HepG2 (cell line): Measurements from ENCODE around the gene MSMO1. TPM values are rescaled to one million over a fixed set of nuclear protein-coding genes. Genes with fewer than 3 reads are reported as not detected.
A peak's percentile ranks its signal among the peaks of the same experiment; 100 is the strongest.

ENCODE experiments used
- ATAC-seq: fragments of 200-7000 bp; cut with Tn5 transposase; 3 replicates; pipeline ENCODE4 v1.9.1; 2020; ENCODE audit warnings: mild to moderate bottlenecking, moderate library complexity
- BruUV-seq: library from RNA; stranded (reverse); fragments of 400-500 nt; replicated peaks from 2 replicates; lab custom pipeline; 2021; lab: Mats Ljungman, UMichigan
- CTCF ChIA-PET: fragments of 300-600 bp; formaldehyde crosslinking; extraction: SDS; loops from one replicate; lab custom pipeline; 2021; ENCODE audit warnings: low total read pairs, inconsistent platforms, low intra/inter-chr PET ratio; lab: Yijun Ruan, JAX
- POLR2A ChIA-PET: fragments of 350-600 bp; sonication (Branson Sonifier 250); formaldehyde crosslinking; loops from one replicate; lab custom pipeline; 2020; ENCODE audit warnings: antibody characterized with exemption, inconsistent platforms; lab: Yijun Ruan, JAX
- DNase-seq: peaks from one replicate; pipeline ENCODE4 v3.0.0-alpha.2; 2015; ENCODE audit warnings: low spot score
- FAIRE-seq: peaks from 3 replicates; lab custom pipeline; 2011; peaks lifted over from hg19 to GRCh38; lab: Jason Lieb, UNC
- H2AFZ ChIP-seq: one replicate; pipeline ENCODE4 v1.6.1; 2011; ENCODE audit warnings: low read length, inconsistent platforms
- H3K27ac ChIP-seq: fragments of 300-600 bp; 3 replicates; pipeline ENCODE4 v1.8.0; 2011; ENCODE audit warnings: mixed run types, mild to moderate bottlenecking, mixed read lengths, low read length, inconsistent platforms; ENCODE audit not compliant: insufficient read depth; ENCODE audit errors: extremely low read length
- H3K27me3 ChIP-seq, 2 experiments: fragments of 200-600 bp in 1 of 2; 2 replicates in 1 of 2; 3 replicates in 1 of 2; pipeline versions ENCODE4 v1.6.0 to v1.8.0; 2011; ENCODE audit warnings: low read length in 2 of 2, mild to moderate bottlenecking in 2 of 2, moderate library complexity in 2 of 2, inconsistent platforms in 1 of 2; ENCODE audit not compliant: insufficient read depth in 2 of 2, control insufficient read depth in 1 of 2
- H3K36me3 ChIP-seq, 2 experiments: fragments of 200-600 bp in 1 of 2; replicated peaks in 1 of 2; 2 replicates in 1 of 2; 3 replicates in 1 of 2; pipeline versions ENCODE4 v1.5.1 to v1.8.0; 2011; ENCODE audit warnings: low read length in 2 of 2, inconsistent platforms in 1 of 2; ENCODE audit not compliant: insufficient read depth in 2 of 2, control insufficient read depth in 1 of 2
- H3K4me1 ChIP-seq: 2 replicates; pipeline ENCODE4 v1.5.1; 2012; ENCODE audit warnings: low read length, inconsistent platforms; ENCODE audit not compliant: insufficient read depth
- H3K4me2 ChIP-seq: 2 replicates; pipeline ENCODE4 v1.6.0; 2011; ENCODE audit warnings: low read depth, low read length, inconsistent platforms
- H3K4me3 ChIP-seq, 3 experiments: fragments of 200-600 bp in 1 of 3; sonication (generic), shearing (Covaris generic) in 1 of 3; replicated peaks in 1 of 3; 2 replicates each; pipeline ENCODE4 v1.5.1; 2011 to 2016; ENCODE audit warnings: low read length in 3 of 3, inconsistent platforms in 2 of 3, low read depth in 2 of 3, mild to moderate bottlenecking in 2 of 3, control low read depth in 1 of 3, mixed read lengths in 1 of 3; ENCODE audit not compliant: insufficient read depth in 1 of 3
- H3K79me2 ChIP-seq: one replicate; pipeline ENCODE4 v1.6.1; 2011; ENCODE audit warnings: low read length, inconsistent platforms; ENCODE audit not compliant: insufficient read depth
- H3K9ac ChIP-seq: 2 replicates; pipeline ENCODE4 v1.6.0; 2011; ENCODE audit warnings: mild to moderate bottlenecking, low read depth, low read length, inconsistent platforms; ENCODE audit not compliant: insufficient read depth
- H3K9me3 ChIP-seq: 2 replicates; pipeline ENCODE4 v1.5.1; 2012; ENCODE audit warnings: mild to moderate bottlenecking, low read length
- H4K20me1 ChIP-seq: 2 replicates; pipeline ENCODE4 v1.6.0; 2011; ENCODE audit warnings: inconsistent platforms, mild to moderate bottlenecking, low read length, moderate library complexity; ENCODE audit not compliant: insufficient read depth
- CEBPB ChIP-seq: IDR thresholded peaks from 2 replicates; pipeline ENCODE4 v1.6.1; 2011; ENCODE audit warnings: low read depth, low read length, improper control_type of control experiment, borderline replicate concordance
- EP300 ChIP-seq, 3 experiments: sonication (generic) in 1 of 3; formaldehyde crosslinking in 1 of 3; IDR thresholded peaks; 2 replicates each; pipeline versions ENCODE4 v1.5.1 to v1.6.1; 2011 to 2020; ENCODE audit warnings: low read depth in 2 of 3, low read length in 2 of 3, borderline replicate concordance in 1 of 3, improper control_type of control experiment in 1 of 3, mild to moderate bottlenecking in 1 of 3, missing genetic modification reagents in 1 of 3, moderate library complexity in 1 of 3
- FOSL2 ChIP-seq: sonication (generic); formaldehyde crosslinking; IDR thresholded peaks from 2 replicates; pipeline ENCODE4 v1.4.0; 2020; ENCODE audit warnings: missing genetic modification reagents
- GABPA ChIP-seq, 2 experiments: IDR thresholded peaks; 2 replicates each; pipeline ENCODE4 v1.6.1; 2011 to 2016; ENCODE audit warnings: low read depth in 2 of 2, low read length in 1 of 2, missing biosample characterization in 1 of 2, missing genetic modification characterization in 1 of 2
- HOXA3 ChIP-seq: sonication (generic); formaldehyde crosslinking; IDR thresholded peaks from 2 replicates; pipeline ENCODE4 v1.5.0; 2020; ENCODE audit warnings: missing genetic modification reagents
- KAT8 ChIP-seq: IDR thresholded peaks from 2 replicates; pipeline ENCODE4 v1.6.1; 2016; ENCODE audit warnings: missing genetic modification reagents, missing compliant biosample characterization
- MAFF ChIP-seq: IDR thresholded peaks from 2 replicates; pipeline ENCODE4 v1.6.1; 2011; ENCODE audit warnings: low read depth, low read length, improper control_type of control experiment
- MIXL1 ChIP-seq: IDR thresholded peaks from 2 replicates; pipeline ENCODE4 v1.6.1; 2016
- NCOA2 ChIP-seq: sonication (generic); formaldehyde crosslinking; IDR thresholded peaks from 2 replicates; pipeline ENCODE4 v1.8.0; 2022; ENCODE audit warnings: inconsistent platforms
- NR2F1 ChIP-seq, 2 experiments: fragments of 450-650 bp in 1 of 2; formaldehyde crosslinking in 1 of 2; IDR thresholded peaks; 2 replicates each; pipeline versions ENCODE4 v1.5.0 to v1.6.1; 2016 to 2020; ENCODE audit warnings: mild to moderate bottlenecking in 1 of 2, missing compliant biosample characterization in 1 of 2, missing genetic modification reagents in 1 of 2, moderate library complexity in 1 of 2
- PITX1 ChIP-seq: sonication (generic); formaldehyde crosslinking; IDR thresholded peaks from 2 replicates; pipeline ENCODE4 v1.5.1; 2020; ENCODE audit warnings: mild to moderate bottlenecking, missing genetic modification reagents
- RARA ChIP-seq: IDR thresholded peaks from 2 replicates; pipeline ENCODE4 v1.6.1; 2016; ENCODE audit warnings: missing genetic modification reagents, missing compliant biosample characterization
- SAP130 ChIP-seq: IDR thresholded peaks from 2 replicates; pipeline ENCODE4 v1.6.1; 2016; ENCODE audit warnings: low read depth
- SATB2 ChIP-seq: sonication (generic); formaldehyde crosslinking; IDR thresholded peaks from 2 replicates; pipeline ENCODE4 v1.5.0; 2020; ENCODE audit warnings: missing genetic modification reagents
- SIX1 ChIP-seq: sonication (generic); formaldehyde crosslinking; IDR thresholded peaks from 2 replicates; pipeline ENCODE4 v1.4.0; 2020; ENCODE audit warnings: missing genetic modification reagents, borderline replicate concordance
- SOX13 ChIP-seq, 3 experiments: fragments of 450-650 bp in 1 of 3; sonication (generic) in 1 of 3; formaldehyde crosslinking in 1 of 3; IDR thresholded peaks in 2 of 3; conservative IDR thresholded peaks in 1 of 3; 2 replicates each; pipeline versions ENCODE4 v1.5.0 to v1.6.1; 2016 to 2020; ENCODE audit warnings: antibody characterized with exemption in 1 of 3, mild to moderate bottlenecking in 1 of 3, missing compliant biosample characterization in 1 of 3, missing genetic modification reagents in 1 of 3, moderate library complexity in 1 of 3
- SOX6 ChIP-seq, 2 experiments: fragments of 450-650 bp in 1 of 2; sonication (generic) in 1 of 2; formaldehyde crosslinking in 1 of 2; IDR thresholded peaks; 2 replicates each; pipeline versions ENCODE4 v1.4.0 to v1.6.1; 2017 to 2020; ENCODE audit warnings: antibody characterized with exemption in 1 of 2, mild to moderate bottlenecking in 1 of 2, missing genetic modification reagents in 1 of 2
- THAP8 ChIP-seq: sonication (generic); formaldehyde crosslinking; IDR thresholded peaks from 2 replicates; pipeline ENCODE4 v1.5.1; 2020; ENCODE audit warnings: missing genetic modification reagents, mild to moderate bottlenecking, borderline replicate concordance
- ZNF496 ChIP-seq: sonication (generic); formaldehyde crosslinking; IDR thresholded peaks from 2 replicates; pipeline ENCODE4 v1.8.1; 2023; ENCODE audit warnings: mild to moderate bottlenecking, moderate library complexity, missing genetic modification reagents; ENCODE audit not compliant: insufficient replicate concordance
- WGBS: methylation state at CpG from one replicate; pipeline ENCODE4 v1.1.6; 2017; ENCODE audit warnings: low lambda C conversion rate; 5-methylcytosine and 5-hydroxymethylcytosine counted together
- in situ Hi-C: cut with HindIII; loops from 2 replicates; pipeline ENCODE4 v1.10.0; 2017; ENCODE audit warnings: low pct_unique_long_range_greater_than_20kb; ENCODE audit not compliant: extremely low pct_ligation_motif_present
- intact Hi-C: fragments of 100-400 bp; cut with micrococcal nuclease; formaldehyde crosslinking; loops from one replicate; pipeline ENCODE4 v1.10.0; 2022; ENCODE audit not compliant: unreplicated experiment
- polyA plus RNA-seq, 8 experiments: library from polyadenylated mRNA; depleted of rRNA in 3 of 8; stranded (reverse) in 7 of 8; unstranded in 1 of 8; fragments of >200 nt; fragmentation: Illumina TruSeq in 4 of 8; extraction: Trizol in 4 of 8; gene quantifications; 2 replicates each; pipeline versions ENCODE4 v1.2.1 to v1.2.3, GENCODE V29; 2011 to 2016; ENCODE audit warnings: low read depth in 4 of 8, missing spikeins in 1 of 8, mixed read lengths in 1 of 8; ENCODE audit not compliant: insufficient read depth in 1 of 8
- total RNA-seq, 5 experiments: library from RNA; depleted of rRNA; stranded (reverse); fragments of >200 nt; fragmentation: Illumina TruSeq; extraction: Trizol; gene quantifications; 2 replicates each; pipeline ENCODE4 v1.2.3, GENCODE V29; 2016; ENCODE audit warnings: low read depth in 1 of 5

Gene MSMO1
- total and polyA plus RNA-seq, 2 of the 13 experiments (the other 11 are each of a cell fraction or from before 2014, with no cell fraction given) = 98.1 to 216 TPM

DNA sequence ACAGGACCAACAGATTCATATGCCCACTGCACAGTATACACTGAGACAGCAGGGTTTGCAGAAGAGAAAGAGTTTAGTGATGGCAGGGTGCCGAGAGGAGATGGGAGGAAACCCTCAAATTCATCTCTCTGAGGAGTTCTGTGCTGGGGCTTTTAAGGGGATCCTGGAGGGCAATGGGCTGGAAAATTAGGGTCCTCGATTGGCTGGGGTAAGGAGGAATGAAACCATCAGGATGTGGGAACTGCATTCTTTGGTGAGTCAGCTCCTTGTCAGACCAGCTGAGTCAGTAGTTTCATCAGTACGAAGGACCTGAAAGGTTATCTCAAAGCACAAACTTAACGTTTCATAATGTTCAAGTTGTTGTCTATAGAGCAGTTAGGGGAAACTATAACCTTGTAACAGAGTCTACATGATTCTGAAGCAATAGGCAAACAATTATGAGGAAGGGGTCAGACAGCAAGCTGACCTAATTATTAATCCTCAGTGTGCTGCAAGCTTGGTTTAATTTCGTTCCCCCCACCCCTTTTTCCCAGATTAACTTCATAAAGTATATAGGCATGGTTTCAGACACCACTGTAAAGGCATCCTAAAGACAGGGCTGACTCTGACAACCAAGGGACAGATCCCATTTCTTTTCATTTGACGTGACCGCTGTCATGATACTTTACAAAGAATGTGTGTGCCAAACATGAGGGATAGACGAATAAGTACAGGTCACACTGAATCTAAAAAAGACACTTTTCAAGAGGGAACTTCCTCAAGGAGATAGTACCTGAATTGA lies 1.5 kb upstream of the MSMO1 start:
- peak overlapping the region; percentile 73 to 96 (median 87) for H3K4me3 ChIP-seq
- intact Hi-C loops = loop anchor here (2.0 to 5.0 kb wide), 5 partner anchors 53 to 214 kb away; partner anchors contain the start of genes CPE, KLHL2 and TMEM192
- ChIA-PET CTCF (no interaction called here), POLR2A (interaction anchor here (1.0 to 1.9 kb wide), 3 partner anchors 11 to 213 kb away, joined by 3 to 13 read pairs (median 3); partner anchors contain the start of gene TMEM192)
- peaks cover 0 to 6% of the 10 kb centered on the region in 2 experiments; a peak in 1 of 5 replicates for H3K36me3 ChIP-seq
- peaks cover 42% of the 10 kb centered on the region for H3K79me2 ChIP-seq
- H3K9me3 ChIP-seq = no peaks in the 10 kb centered on the region
- H3K4me2 ChIP-seq = peak overlapping the region; percentile 91
- WGBS = 14% methylated on average over 8 of the region's 8 CpGs
- ATAC-seq = no peak
- peak; percentile 66 for FAIRE-seq
- peaks cover 22% of the 10 kb centered on the region for H3K4me1 ChIP-seq
- in situ Hi-C loops = loop anchor here (5.0 kb wide), 1 partner anchor 119 kb away; the partner anchor contains the start of gene KLHL2
- peak overlapping the region; percentile 94 for H3K27ac ChIP-seq
- peaks cover 23% of the 10 kb centered on the region for H4K20me1 ChIP-seq
- peak overlapping the region; percentile 90 for H3K9ac ChIP-seq
- BruUV-seq = no TSS peak
- DNase-seq = peak; percentile 49
- no peak overlapping the region for H2AFZ ChIP-seq
- peaks cover 0 to 5% of the 10 kb centered on the region in 2 experiments; a peak in 1 of 5 replicates for H3K27me3 ChIP-seq
- TF ChIP-seq PITX1 (CRISPR knock-in tag) = 0 out of 2 replicates have a peak, but pooled peaks have one; percentile 25
- TF ChIP-seq SAP130 (CRISPR knock-in tag) = peak; percentile 59
- TF ChIP-seq ZNF496 (CRISPR knock-in tag) = no peak
- TF ChIP-seq HOXA3 (CRISPR knock-in tag) = no peak
- TF ChIP-seq NCOA2 = peak; percentile 63; the same call in 1 of the 2 replicates
- TF ChIP-seq CEBPB = peak; percentile 36; the same call in 1 of the 2 replicates
- TF ChIP-seq MIXL1 (CRISPR knock-in tag) = peak; percentile 43; the same call in 1 of the 2 replicates
- peak; percentile 73; the same call in 1 of the 2 replicates for TF ChIP-seq SATB2 (CRISPR knock-in tag)
- TF ChIP-seq SOX13 (IDR thresholded peaks at IDR 0.05) = no peak
- peak in 1 of 2 experiments; percentile 37; a peak in 1 of 4 replicates for TF ChIP-seq SOX13 (CRISPR knock-in tag; conservative IDR thresholded peaks at IDR 0.05 in 1 of 2, IDR thresholded peaks at IDR 0.05 in 1 of 2)
- TF ChIP-seq FOSL2 (CRISPR knock-in tag) = peak; percentile 81
- peak in 1 of 2 experiments; percentile 63; a peak in 2 of 4 replicates for TF ChIP-seq EP300 (IDR thresholded peaks at IDR 0.05; ENCODE audit: low read depth in 2 of 2, low read length in 2 of 2)
- no peak for TF ChIP-seq EP300 (CRISPR knock-in tag; IDR thresholded peaks at IDR 0.05; ENCODE audit: borderline replicate concordance)
- TF ChIP-seq THAP8 = no peak
- TF ChIP-seq NR2F1 (CRISPR knock-in tag; IDR thresholded peaks at IDR 0.05) = peak in 1 of 2 experiments; percentile 66; a peak in 1 of 4 replicates
- no peak for TF ChIP-seq GABPA (IDR thresholded peaks at IDR 0.05; ENCODE audit: low read depth, low read length)
- no peak for TF ChIP-seq GABPA (CRISPR knock-in tag; IDR thresholded peaks at IDR 0.05; ENCODE audit: low read depth)
- TF ChIP-seq KAT8 (CRISPR knock-in tag) = 0 out of 2 replicates have a peak, but pooled peaks have one; percentile 12
- TF ChIP-seq SIX1 (CRISPR knock-in tag) = 0 out of 2 replicates have a peak, but pooled peaks have one; percentile 31
- TF ChIP-seq SOX6 (IDR thresholded peaks at IDR 0.05) = no peak
- TF ChIP-seq SOX6 (CRISPR knock-in tag; IDR thresholded peaks at IDR 0.05) = peak; percentile 58
- peak; percentile 24; the same call in 1 of the 2 replicates for TF ChIP-seq RARA (CRISPR knock-in tag)
- peak; percentile 90 for TF ChIP-seq MAFF
